Body of pancreas (tissue), 4 donors: ENCODE data around the gene EFCAB9. TPM values are rescaled to one million over a fixed set of nuclear protein-coding genes. Genes with fewer than 3 reads are reported as not detected.

Experiments used
- ATAC-seq: fragments of 150-250 bp; one replicate; pipeline ENCODE4 v1.9.1; 2016
- DNase-seq, 4 donors: peaks; one replicate each; pipeline ENCODE4 v3.0.0-alpha.2; 2019
- H3K27ac ChIP-seq, 4 donors: fragments of 200-600 bp; sonication (generic); 1 replicate in 3 of 4; 2 replicates in 1 of 4; pipeline versions ENCODE4 v1.5.1 to v1.6.1; 2016 to 2019; ENCODE audit warnings: mild to moderate bottlenecking in 1 of 4, mixed read lengths in 1 of 4, moderate library complexity in 1 of 4
- H3K27me3 ChIP-seq, 2 donors: fragments of 200-600 bp; sonication (generic); one replicate each; pipeline ENCODE4 v1.6.0; 2016; ENCODE audit warnings: mild to moderate bottlenecking in 1 of 2
- H3K36me3 ChIP-seq, 2 donors: fragments of 200-600 bp; sonication (generic); replicated peaks in 1 of 2; 2 replicates each; pipeline ENCODE4 v1.5.1; 2016; ENCODE audit warnings: low read depth in 2 of 2; ENCODE audit not compliant: insufficient read depth in 1 of 2
- H3K4me1 ChIP-seq: fragments of 200-600 bp; sonication (generic); one replicate; pipeline ENCODE4 v1.6.0; 2016
- H3K4me3 ChIP-seq, 2 donors: fragments of 200-600 bp; sonication (generic); 1 replicate in 1 of 2; 2 replicates in 1 of 2; pipeline ENCODE4 v1.5.1; 2016 to 2019
- H3K9me3 ChIP-seq, 3 donors: fragments of 200-600 bp; sonication (generic); 1 replicate in 2 of 3; 2 replicates in 1 of 3; pipeline ENCODE4 v1.5.1; 2016
- POLR2A ChIP-seq, 3 donors: fragments of 450-650 bp; IDR thresholded peaks; one replicate each; pipeline ENCODE4 v1.6.1; 2016; ENCODE audit warnings: antibody characterized with exemption in 3 of 3, mild to moderate bottlenecking in 2 of 3
- WGBS, 2 donors: methylation state at CpG; one replicate each; pipeline ENCODE4 v1.1.5; 2017; 5-methylcytosine and 5-hydroxymethylcytosine counted together
- intact Hi-C: fragments of 100-400 bp; cut with DNase I; formaldehyde crosslinking; loops from one replicate; pipeline ENCODE4 v1.15.1; 2023
- total RNA-seq, 2 donors: library from RNA; depleted of rRNA; stranded (reverse); fragments of >200 nt; gene quantifications; one replicate each; pipeline ENCODE4 v1.1.0, GENCODE V29; 2016
- TF ChIP-seq, protein P1 (sequence below), 7 experiments: fragments of 450-650 bp in 4 of 7; fragments of 200-600 bp in 3 of 7; sonication (generic) in 3 of 7; IDR thresholded peaks; one replicate each; pipeline ENCODE4 v1.5.1; 2016 to 2019; ENCODE audit warnings: antibody characterized with exemption in 7 of 7

The EFCAB9 gene
- total RNA-seq, 2 donors from 2014 or later = not detected

DNA sequence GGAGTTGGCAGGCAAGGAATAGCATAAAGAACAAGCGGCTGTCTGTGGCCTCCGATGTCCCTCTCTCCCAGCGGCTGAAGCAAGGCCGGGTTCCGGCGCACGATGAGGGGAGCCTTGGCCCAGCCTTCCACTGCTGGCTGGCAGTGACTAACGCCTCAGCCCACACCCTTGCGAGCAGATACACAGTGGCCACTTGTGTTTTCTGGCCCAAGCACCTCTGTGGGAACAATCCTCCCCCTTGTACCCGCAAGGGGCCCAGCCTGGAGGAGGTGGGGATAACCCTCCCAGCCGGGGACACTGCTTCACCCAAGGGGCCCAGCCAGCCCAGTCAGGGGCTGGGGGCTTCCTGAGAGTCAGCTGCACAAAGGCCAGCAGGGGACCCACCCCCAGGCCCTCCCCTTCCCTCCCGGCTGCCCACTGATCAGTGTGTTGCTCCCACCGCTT lies 29.2 kb upstream of the EFCAB9 start:
- WGBS, 2 donors = 79 to 92% methylated on average over 2 to 12 of the region's 13 CpGs
- H3K27ac ChIP-seq = no peak overlapping the region
- TF ChIP-seq, protein P1, sequence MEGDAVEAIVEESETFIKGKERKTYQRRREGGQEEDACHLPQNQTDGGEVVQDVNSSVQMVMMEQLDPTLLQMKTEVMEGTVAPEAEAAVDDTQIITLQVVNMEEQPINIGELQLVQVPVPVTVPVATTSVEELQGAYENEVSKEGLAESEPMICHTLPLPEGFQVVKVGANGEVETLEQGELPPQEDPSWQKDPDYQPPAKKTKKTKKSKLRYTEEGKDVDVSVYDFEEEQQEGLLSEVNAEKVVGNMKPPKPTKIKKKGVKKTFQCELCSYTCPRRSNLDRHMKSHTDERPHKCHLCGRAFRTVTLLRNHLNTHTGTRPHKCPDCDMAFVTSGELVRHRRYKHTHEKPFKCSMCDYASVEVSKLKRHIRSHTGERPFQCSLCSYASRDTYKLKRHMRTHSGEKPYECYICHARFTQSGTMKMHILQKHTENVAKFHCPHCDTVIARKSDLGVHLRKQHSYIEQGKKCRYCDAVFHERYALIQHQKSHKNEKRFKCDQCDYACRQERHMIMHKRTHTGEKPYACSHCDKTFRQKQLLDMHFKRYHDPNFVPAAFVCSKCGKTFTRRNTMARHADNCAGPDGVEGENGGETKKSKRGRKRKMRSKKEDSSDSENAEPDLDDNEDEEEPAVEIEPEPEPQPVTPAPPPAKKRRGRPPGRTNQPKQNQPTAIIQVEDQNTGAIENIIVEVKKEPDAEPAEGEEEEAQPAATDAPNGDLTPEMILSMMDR (IDR thresholded peaks at IDR 0.05) = no peak
- TF ChIP-seq POLR2A (IDR thresholded peaks at IDR 0.05) = no peak
- intact Hi-C loops = no loop called here
- DNase-seq (no peak), ATAC-seq (no peak)
- H3K36me3 ChIP-seq = no peaks in the 10 kb centered on the region
- H3K4me1 ChIP-seq = peaks cover 7% of the 10 kb centered on the region
- H3K9me3 ChIP-seq = no peaks in the 10 kb centered on the region
- H3K4me3 ChIP-seq = no peak overlapping the region
- H3K27me3 ChIP-seq = no peaks in the 10 kb centered on the region

DNA sequence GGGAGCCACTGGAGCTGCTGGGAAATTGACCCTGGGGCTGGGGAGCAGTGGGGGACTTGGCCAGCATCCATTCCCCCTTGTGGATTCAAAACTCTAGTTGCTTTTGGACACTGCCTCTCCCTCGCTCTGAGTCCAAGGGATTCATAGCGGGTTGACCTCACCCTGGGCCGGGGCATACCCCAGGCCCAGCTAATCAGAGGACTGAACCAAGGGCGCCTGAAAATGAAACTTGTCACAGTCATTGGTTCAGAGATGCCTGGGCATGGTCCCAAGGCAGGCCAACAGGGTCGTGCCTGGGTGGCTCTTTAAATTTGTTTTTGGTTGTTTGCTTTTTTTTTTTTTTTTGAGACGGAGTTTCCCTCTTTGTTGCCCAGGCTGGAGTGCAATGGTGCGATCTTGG lies 28.5 kb upstream of the EFCAB9 start:
- DNase-seq (no peak), ATAC-seq (no peak)
- Histone ChIP-seq H3K4me3 (no peak overlapping the region), H3K9me3 (no peaks in the 10 kb centered on the region), H3K27me3 (no peaks in the 10 kb centered on the region), H3K4me1 (peaks cover 7% of the 10 kb centered on the region), H3K36me3 (no peaks in the 10 kb centered on the region), H3K27ac (no peak overlapping the region)
- intact Hi-C loops = no loop called here
- WGBS, 2 donors = 81 to 84% methylated on average over 6 to 7 of the region's 7 CpGs
- TF ChIP-seq, protein P1 (IDR thresholded peaks at IDR 0.05) = no peak
- no peak for TF ChIP-seq POLR2A (IDR thresholded peaks at IDR 0.05)

DNA sequence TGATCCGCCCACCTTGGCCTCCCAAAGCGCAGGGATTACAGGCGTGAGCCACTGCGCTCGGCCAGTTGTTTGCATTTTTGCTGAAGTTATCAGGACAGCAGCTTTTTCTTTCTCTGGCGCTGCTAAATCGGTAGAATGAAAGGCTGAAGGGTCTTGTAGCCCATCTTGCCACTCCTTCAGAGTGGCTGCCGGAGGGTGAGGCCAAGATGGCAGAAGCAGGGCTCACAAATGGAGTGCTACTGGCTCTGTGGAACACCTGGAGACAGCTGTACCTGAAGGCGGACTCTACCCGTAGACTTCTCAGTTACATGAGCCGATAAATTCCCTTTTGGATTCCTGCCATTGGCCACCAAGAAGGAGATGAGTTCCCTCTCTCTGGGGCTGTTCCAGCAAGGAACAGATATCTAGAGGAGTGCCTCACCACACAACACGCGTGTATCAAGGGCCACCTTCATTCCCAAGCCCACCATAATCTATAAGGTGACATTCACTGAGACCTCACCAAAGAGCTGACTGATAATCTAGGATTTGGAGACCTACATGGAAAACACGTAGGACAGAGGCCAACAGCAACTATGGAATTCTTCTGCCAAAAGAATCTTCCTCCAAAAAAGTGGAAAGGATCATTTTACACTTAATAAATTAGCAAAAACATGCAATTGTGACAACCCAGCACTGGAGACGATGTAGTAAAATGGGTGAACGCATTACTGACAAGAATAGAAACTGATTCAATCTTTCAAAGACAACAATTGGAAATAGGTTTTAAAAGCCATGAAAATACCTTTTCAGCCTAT lies 27.7 kb upstream of the EFCAB9 start:
- intact Hi-C loops = no loop called here
- peaks cover 7% of the 10 kb centered on the region for H3K4me1 ChIP-seq
- H3K4me3 ChIP-seq = no peak overlapping the region
- no peaks in the 10 kb centered on the region for H3K36me3 ChIP-seq
- ATAC-seq = no peak
- TF ChIP-seq POLR2A (IDR thresholded peaks at IDR 0.05) = no peak
- TF ChIP-seq, protein P1 (IDR thresholded peaks at IDR 0.05) = no peak
- 90 to 91% methylated on average over 16 of the region's 16 CpGs for WGBS, 2 donors
- no peaks in the 10 kb centered on the region for H3K27me3 ChIP-seq
- H3K9me3 ChIP-seq = no peaks in the 10 kb centered on the region
- no peak for DNase-seq
- no peak overlapping the region for H3K27ac ChIP-seq

DNA sequence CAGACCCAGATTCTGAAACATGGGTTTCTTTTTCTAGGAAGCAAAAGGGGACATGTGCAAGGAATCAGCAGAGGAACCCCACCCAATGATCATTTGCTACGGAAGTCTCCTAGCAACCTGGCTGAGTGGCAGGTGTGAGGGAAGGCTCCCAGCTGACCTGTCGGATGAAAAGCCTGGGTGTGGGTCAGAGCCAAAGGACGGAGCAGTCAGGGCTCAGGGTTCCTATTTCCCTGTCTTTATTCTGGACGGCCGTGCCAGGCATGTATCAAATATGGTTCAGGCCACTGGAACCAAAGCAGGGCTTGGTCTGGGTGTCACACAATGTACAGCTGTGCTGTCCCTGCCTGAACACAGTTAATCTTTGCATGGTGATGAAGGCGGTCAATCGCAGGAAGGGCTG lies 26.1 kb upstream of the EFCAB9 start:
- no peak for ATAC-seq
- intact Hi-C loops = no loop called here
- WGBS, 2 donors = 77 to 80% methylated on average over 6 to 7 of the region's 7 CpGs

More for the DNA sequence above, 26.1 kb upstream of the EFCAB9 start:
- Histone ChIP-seq H3K9me3 (no peaks in the 10 kb centered on the region), H3K4me3 (no peak overlapping the region), H3K36me3 (no peaks in the 10 kb centered on the region), H3K27ac (no peak overlapping the region), H3K27me3 (no peaks in the 10 kb centered on the region), H3K4me1 (peaks cover 7% of the 10 kb centered on the region)
- TF ChIP-seq, protein P1 (IDR thresholded peaks at IDR 0.05) = no peak
- no peak for TF ChIP-seq POLR2A (IDR thresholded peaks at IDR 0.05)
- DNase-seq = no peak
